NCI-H446 treated with DMSO at 0.1 percent for 48 hours (cell line): ENCODE data around the gene SLC34A2.
"Not testable (repeated sequence)": the region's sequence is repeated elsewhere in the genome, so short reads cannot be mapped to it uniquely, and the experiment has no call there.

Experiments
- DNase-seq: peaks from one replicate; lab custom pipeline; 2025; lab: John Stamatoyannopoulos, UW

Gene SLC34A2

GRCh38 chr4:25661441-25661840, 5.8 kb downstream of the SLC34A2 start:
- DNase-seq = not testable (repeated sequence)

GRCh38 chr4:25662306-25662705, 6.7 kb downstream of the SLC34A2 start:
- no peak for DNase-seq

GRCh38 chr4:25663781-25664180, 8.1 kb downstream of the SLC34A2 start:
- no peak for DNase-seq

- no peak for DNase-seq
Observed at GRCh38 chr4:25666031-25666630, 10.5 kb downstream of the SLC34A2 start.

GRCh38 chr4:25667931-25668557, 12.4 kb downstream of the SLC34A2 start:
- no peak for DNase-seq

GRCh38 chr4:25670991-25671390, 15.3 kb downstream of the SLC34A2 start:
- DNase-seq = no peak

- no peak for DNase-seq
Observed at GRCh38 chr4:25672756-25673155, 17.1 kb downstream of the SLC34A2 start.

- no peak for DNase-seq
Observed at GRCh38 chr4:25674386-25674785, 18.7 kb downstream of the SLC34A2 start.

- DNase-seq = no peak
Observed at GRCh38 chr4:25676221-25676620, 20.6 kb downstream of the SLC34A2 start.

- DNase-seq = no peak
Observed at GRCh38 chr4:25677157-25677556, 21.5 kb downstream of the SLC34A2 start.

- no peak for DNase-seq
Observed at GRCh38 chr4:25677943-25678342, 22.3 kb downstream of the SLC34A2 start.

- no peak for DNase-seq
Observed at GRCh38 chr4:25687773-25688172, 32.1 kb downstream of the SLC34A2 start.

- no peak for DNase-seq
Observed at GRCh38 chr4:25694466-25694865, 38.8 kb downstream of the SLC34A2 start.

- DNase-seq = no peak
Observed at GRCh38 chr4:25696409-25696808, 40.8 kb downstream of the SLC34A2 start.

- DNase-seq = no peak
Observed at GRCh38 chr4:25697516-25697915, 41.9 kb downstream of the SLC34A2 start.

- DNase-seq = no peak
Observed at GRCh38 chr4:25700661-25701060, 45.0 kb downstream of the SLC34A2 start.

GRCh38 chr4:25702848-25703247, 47.2 kb downstream of the SLC34A2 start:
- peak; percentile 47 for DNase-seq

GRCh38 chr4:25703731-25704388, 48.2 kb downstream of the SLC34A2 start:
- DNase-seq = no peak

GRCh38 chr4:25704516-25704915, 48.9 kb downstream of the SLC34A2 start:
- no peak for DNase-seq

- DNase-seq = no peak
Observed at GRCh38 chr4:25710637-25711036, 55.0 kb downstream of the SLC34A2 start.

- no peak for DNase-seq
Observed at GRCh38 chr4:25712611-25713010, 57.0 kb downstream of the SLC34A2 start.

GRCh38 chr4:25713812-25714211, 58.2 kb downstream of the SLC34A2 start:
- no peak for DNase-seq

GRCh38 chr4:25722964-25723363, 67.3 kb downstream of the SLC34A2 start:
- no peak for DNase-seq

GRCh38 chr4:25723409-25723808, 67.8 kb downstream of the SLC34A2 start:
- DNase-seq = no peak
